ENCODE measurements around the gene MDC1. TPM values are rescaled to one million over a fixed set of nuclear protein-coding genes. Genes with fewer than 3 reads are reported as not detected.

MDC1 gene
- total RNA-seq, 1 experiment from 2014 or later, result 53.4 TPM

DNA sequence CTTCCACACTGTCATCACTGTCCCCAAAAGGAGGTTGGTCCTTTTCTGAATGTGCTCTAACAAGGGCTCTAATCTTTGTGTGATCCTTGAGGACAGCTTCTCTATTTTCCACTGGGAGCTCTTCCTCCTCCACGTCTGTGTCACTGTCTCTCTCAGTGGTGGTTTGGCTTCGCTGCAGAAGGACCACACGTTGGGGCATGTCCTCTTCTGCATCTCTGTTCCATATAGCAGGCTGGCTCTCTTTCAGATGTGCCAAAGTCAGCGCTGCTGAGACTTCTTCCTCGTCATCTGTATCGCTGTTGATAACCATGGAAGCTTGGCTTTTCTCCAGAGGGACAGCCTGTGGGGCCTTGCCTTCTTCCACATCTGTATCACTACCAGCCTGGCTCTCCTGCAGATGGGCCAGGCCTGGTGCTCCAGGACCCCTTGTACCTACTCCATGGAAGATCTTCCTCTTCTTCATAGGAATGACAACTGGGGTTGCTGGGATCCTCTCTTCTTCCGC lies 4.6 kb downstream of the MDC1 start:
- intact Hi-C loops (cut with micrococcal nuclease; ENCODE audit: unreplicated experiment), result no loop called here
- DNase-seq (ENCODE audit: low spot score), result no peak
- Histone ChIP-seq H3K9me3 (ENCODE audit: low read depth, low read length, poor library complexity, severe bottlenecking) (no peaks in the 10 kb centered on the region), H3K27me3 (replicated peaks; ENCODE audit: insufficient read depth, low read depth, low read length, poor library complexity) (no peaks in the 10 kb centered on the region), H3K4me3 (ENCODE audit: low read depth, low read length, poor library complexity, severe bottlenecking) (no peak overlapping the region), H3K36me3 (ENCODE audit: insufficient read depth, low read length, poor library complexity, severe bottlenecking) (peaks cover 64% of the 10 kb centered on the region), H3K27ac (ENCODE audit: low read depth, low read length, poor library complexity, severe bottlenecking) (no peak overlapping the region), H3K4me1 (ENCODE audit: insufficient read depth, low read length, poor library complexity, severe bottlenecking) (peaks cover 7% of the 10 kb centered on the region)
- POLR2A ChIA-PET (ENCODE audit: low non-redundant PET), result no interaction called here
- TF ChIP-seq EZH2 (IDR thresholded peaks at IDR 0.05; ENCODE audit: borderline replicate concordance, low read depth, low read length, poor library complexity, severe bottlenecking), result no peak
- TF ChIP-seq, protein P1, sequence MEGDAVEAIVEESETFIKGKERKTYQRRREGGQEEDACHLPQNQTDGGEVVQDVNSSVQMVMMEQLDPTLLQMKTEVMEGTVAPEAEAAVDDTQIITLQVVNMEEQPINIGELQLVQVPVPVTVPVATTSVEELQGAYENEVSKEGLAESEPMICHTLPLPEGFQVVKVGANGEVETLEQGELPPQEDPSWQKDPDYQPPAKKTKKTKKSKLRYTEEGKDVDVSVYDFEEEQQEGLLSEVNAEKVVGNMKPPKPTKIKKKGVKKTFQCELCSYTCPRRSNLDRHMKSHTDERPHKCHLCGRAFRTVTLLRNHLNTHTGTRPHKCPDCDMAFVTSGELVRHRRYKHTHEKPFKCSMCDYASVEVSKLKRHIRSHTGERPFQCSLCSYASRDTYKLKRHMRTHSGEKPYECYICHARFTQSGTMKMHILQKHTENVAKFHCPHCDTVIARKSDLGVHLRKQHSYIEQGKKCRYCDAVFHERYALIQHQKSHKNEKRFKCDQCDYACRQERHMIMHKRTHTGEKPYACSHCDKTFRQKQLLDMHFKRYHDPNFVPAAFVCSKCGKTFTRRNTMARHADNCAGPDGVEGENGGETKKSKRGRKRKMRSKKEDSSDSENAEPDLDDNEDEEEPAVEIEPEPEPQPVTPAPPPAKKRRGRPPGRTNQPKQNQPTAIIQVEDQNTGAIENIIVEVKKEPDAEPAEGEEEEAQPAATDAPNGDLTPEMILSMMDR (conservative IDR thresholded peaks at IDR 0.05; ENCODE audit: low read depth, low read length), result no peak
- TSS peak; percentile 3 for BruUV-seq (replicated peaks)
- CTCF ChIA-PET, result no interaction called here

DNA sequence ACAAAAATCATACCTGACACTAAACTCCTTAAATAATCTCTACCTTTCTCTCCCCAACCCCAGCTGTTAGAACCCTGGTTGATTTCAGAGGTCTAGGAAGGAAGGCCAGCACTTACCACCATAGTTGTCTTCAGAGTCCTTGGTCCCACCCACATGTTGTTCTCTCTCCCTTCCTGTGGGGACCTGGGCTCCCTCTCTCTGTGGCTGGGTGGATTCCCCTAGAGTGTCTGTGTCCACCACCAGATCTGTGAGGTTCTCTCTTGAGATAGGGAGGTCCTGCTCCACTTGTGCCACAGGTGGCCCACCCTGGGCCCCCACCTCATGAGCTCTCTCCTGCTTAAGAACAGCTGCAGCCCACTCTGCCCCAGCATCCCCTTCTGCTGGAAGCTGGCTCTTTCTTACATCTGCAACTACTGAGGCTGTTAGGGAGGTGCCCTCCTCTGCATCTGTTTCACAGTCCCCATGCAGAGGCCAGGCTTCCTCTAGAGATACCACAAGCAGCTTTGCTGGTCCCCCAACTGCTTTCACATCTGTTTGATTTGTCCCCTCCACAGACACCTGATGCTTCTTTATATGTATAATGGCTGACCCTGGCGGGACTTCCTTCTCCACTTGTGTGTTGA lies 5.2 kb downstream of the MDC1 start:
- POLR2A ChIA-PET (ENCODE audit: low non-redundant PET), result no interaction called here
- H3K4me1 ChIP-seq (ENCODE audit: insufficient read depth, low read length, poor library complexity, severe bottlenecking), result peaks cover 11% of the 10 kb centered on the region
- no peak for TF ChIP-seq EZH2 (IDR thresholded peaks at IDR 0.05; ENCODE audit: borderline replicate concordance, low read depth, low read length, poor library complexity, severe bottlenecking)
- TF ChIP-seq, protein P1 (conservative IDR thresholded peaks at IDR 0.05; ENCODE audit: low read depth, low read length), result no peak
- H3K27me3 ChIP-seq (replicated peaks; ENCODE audit: insufficient read depth, low read depth, low read length, poor library complexity), result no peaks in the 10 kb centered on the region
- H3K4me3 ChIP-seq (ENCODE audit: low read depth, low read length, poor library complexity, severe bottlenecking), result no peak overlapping the region
- H3K27ac ChIP-seq (ENCODE audit: low read depth, low read length, poor library complexity, severe bottlenecking), result no peak overlapping the region
- no peaks in the 10 kb centered on the region for H3K9me3 ChIP-seq (ENCODE audit: low read depth, low read length, poor library complexity, severe bottlenecking)
- BruUV-seq (replicated peaks), result no TSS peak
- CTCF ChIA-PET, result no interaction called here
- DNase-seq (ENCODE audit: low spot score), result no peak
- H3K36me3 ChIP-seq (ENCODE audit: insufficient read depth, low read length, poor library complexity, severe bottlenecking), result peaks cover 70% of the 10 kb centered on the region
- intact Hi-C loops (cut with micrococcal nuclease; ENCODE audit: unreplicated experiment), result no loop called here

GRCh38 chr6:30709101-30709868 lies 7.8 kb downstream of the MDC1 start:
- Histone ChIP-seq H3K4me1 (ENCODE audit: insufficient read depth, low read length, poor library complexity, severe bottlenecking) (peaks cover 5% of the 10 kb centered on the region), H3K4me3 (ENCODE audit: low read depth, low read length, poor library complexity, severe bottlenecking) (no peak overlapping the region), H3K36me3 (ENCODE audit: insufficient read depth, low read length, poor library complexity, severe bottlenecking) (peaks cover 71% of the 10 kb centered on the region), H3K27ac (ENCODE audit: low read depth, low read length, poor library complexity, severe bottlenecking) (no peak overlapping the region), H3K9me3 (ENCODE audit: low read depth, low read length, poor library complexity, severe bottlenecking) (no peaks in the 10 kb centered on the region), H3K27me3 (replicated peaks; ENCODE audit: insufficient read depth, low read depth, low read length, poor library complexity) (no peaks in the 10 kb centered on the region)
- DNase-seq (ENCODE audit: low spot score), result no peak
- no TSS peak for BruUV-seq (replicated peaks)
- TF ChIP-seq, protein P1 (conservative IDR thresholded peaks at IDR 0.05; ENCODE audit: low read depth, low read length), result no peak
- TF ChIP-seq EZH2 (IDR thresholded peaks at IDR 0.05; ENCODE audit: borderline replicate concordance, low read depth, low read length, poor library complexity, severe bottlenecking), result no peak
- intact Hi-C loops (cut with micrococcal nuclease; ENCODE audit: unreplicated experiment), result no loop called here
- ChIA-PET POLR2A (ENCODE audit: low non-redundant PET) (no interaction called here), CTCF (no interaction called here)

Measured in A673 (cell line).